HFF-Myc (cell line): Measurements from ENCODE around the gene MPZL3.

Experiments used
- DNase-seq: peaks from one replicate; pipeline ENCODE4 v3.0.0-alpha.2; 2011; ENCODE audit warnings: low read depth; ENCODE audit errors: extremely low read depth
- H3K4me3 ChIP-seq: replicated peaks from 2 replicates; pipeline ENCODE4 v1.5.1; 2011; ENCODE audit warnings: low read depth, mild to moderate bottlenecking, control low read depth, low read length
- TF ChIP-seq, protein P1 (sequence below): IDR thresholded peaks from 2 replicates; pipeline ENCODE4 v1.5.1; 2012; ENCODE audit warnings: mild to moderate bottlenecking, low read depth, low read length, control low read depth; ENCODE audit errors: missing control alignments

Gene MPZL3

GRCh38 chr11:118233850-118234249 is 18.3 kb downstream of the MPZL3 start:
- no peak for DNase-seq
- no peak overlapping the region for H3K4me3 ChIP-seq
- TF ChIP-seq, protein P1, sequence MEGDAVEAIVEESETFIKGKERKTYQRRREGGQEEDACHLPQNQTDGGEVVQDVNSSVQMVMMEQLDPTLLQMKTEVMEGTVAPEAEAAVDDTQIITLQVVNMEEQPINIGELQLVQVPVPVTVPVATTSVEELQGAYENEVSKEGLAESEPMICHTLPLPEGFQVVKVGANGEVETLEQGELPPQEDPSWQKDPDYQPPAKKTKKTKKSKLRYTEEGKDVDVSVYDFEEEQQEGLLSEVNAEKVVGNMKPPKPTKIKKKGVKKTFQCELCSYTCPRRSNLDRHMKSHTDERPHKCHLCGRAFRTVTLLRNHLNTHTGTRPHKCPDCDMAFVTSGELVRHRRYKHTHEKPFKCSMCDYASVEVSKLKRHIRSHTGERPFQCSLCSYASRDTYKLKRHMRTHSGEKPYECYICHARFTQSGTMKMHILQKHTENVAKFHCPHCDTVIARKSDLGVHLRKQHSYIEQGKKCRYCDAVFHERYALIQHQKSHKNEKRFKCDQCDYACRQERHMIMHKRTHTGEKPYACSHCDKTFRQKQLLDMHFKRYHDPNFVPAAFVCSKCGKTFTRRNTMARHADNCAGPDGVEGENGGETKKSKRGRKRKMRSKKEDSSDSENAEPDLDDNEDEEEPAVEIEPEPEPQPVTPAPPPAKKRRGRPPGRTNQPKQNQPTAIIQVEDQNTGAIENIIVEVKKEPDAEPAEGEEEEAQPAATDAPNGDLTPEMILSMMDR = no peak

DNA sequence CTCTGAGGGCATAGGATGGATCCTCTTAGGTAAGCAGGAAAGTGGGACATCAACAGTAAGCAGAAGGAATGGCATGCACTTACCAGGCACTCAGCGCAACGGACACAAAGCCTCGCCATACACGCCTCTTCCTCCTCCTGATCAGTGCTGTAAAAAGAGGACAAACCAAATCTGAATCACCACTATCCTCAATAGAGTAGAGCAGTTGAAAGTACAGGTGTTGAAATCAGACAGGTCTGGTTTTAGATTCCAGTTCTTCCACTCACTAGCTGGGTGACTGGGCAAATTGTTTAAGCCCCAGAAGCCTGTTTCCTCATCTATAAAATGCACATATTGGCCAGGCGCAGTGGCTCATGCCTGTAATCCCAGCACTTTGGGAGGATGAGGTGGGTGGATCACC is 18.8 kb downstream of the MPZL3 start:
- TF ChIP-seq, protein P1 = no peak
- no peak overlapping the region for H3K4me3 ChIP-seq
- DNase-seq = no peak

DNA sequence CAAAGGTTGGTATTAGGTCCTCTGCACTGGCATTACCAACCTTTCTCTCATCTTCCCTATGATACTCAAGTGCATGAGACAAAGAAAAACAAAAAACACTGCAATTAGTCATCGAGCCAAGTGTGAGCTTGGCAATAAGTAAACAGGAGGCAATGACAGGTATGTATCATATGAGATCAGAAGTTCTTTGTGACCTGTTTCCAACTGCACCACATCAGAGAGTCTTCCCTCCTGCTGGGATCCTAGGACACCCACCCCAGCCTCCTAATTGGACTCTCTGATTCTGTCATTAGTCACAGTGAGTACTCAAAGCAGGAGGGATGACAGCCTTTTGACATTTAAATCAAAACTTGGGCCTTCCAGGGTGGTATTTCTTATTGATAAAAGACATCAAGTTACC is 19.5 kb downstream of the MPZL3 start:
- no peak for DNase-seq
- no peak overlapping the region for H3K4me3 ChIP-seq
- TF ChIP-seq, protein P1 = no peak

DNA sequence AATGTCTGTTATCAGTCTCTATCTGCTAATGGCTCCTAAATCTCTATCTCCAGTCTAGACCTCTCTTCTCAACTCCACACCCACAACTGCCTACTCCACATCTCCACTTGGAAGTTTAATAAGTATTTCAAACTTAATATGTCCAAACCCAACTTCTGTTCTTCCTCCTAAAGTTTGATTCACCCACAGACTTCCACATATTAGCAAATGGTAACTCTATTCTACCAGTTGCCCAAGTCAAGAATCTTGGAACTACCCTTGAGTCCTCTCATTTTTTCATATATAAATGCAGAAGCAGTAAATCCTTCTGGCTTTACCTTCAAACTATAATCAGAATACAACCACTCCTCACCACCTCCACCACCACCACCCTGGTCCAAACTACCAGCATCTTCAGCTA is 20.7 kb downstream of the MPZL3 start:
- H3K4me3 ChIP-seq = no peak overlapping the region
- TF ChIP-seq, protein P1 = no peak
- no peak for DNase-seq

- TF ChIP-seq, protein P1 = no peak
- no peak for DNase-seq
- no peak overlapping the region for H3K4me3 ChIP-seq
These were observed 22.1 kb downstream of the MPZL3 start for GRCh38 chr11:118230088-118230487.

GRCh38 chr11:118229274-118229847 is 22.8 kb downstream of the MPZL3 start:
- DNase-seq = no peak
- H3K4me3 ChIP-seq = no peak overlapping the region
- TF ChIP-seq, protein P1 = no peak
